K562 (cell line): ENCODE measurements around the gene NCOA3. TPM values are rescaled to one million over a fixed set of nuclear protein-coding genes. Genes with fewer than 3 reads are reported as not detected.
A peak's percentile ranks its signal among the peaks of the same experiment; 100 is the strongest.

Experiments used
- ATAC-seq: fragments of 200-7000 bp; cut with Tn5 transposase; 3 replicates; pipeline ENCODE4 v1.9.1; 2020; ENCODE audit warnings: moderate library complexity
- BruUV-seq: library from RNA; stranded (reverse); fragments of 400-500 nt; replicated peaks from 2 replicates; lab custom pipeline; 2021; lab: Mats Ljungman, UMichigan
- CTCF ChIA-PET: fragments of 300-600 bp; formaldehyde crosslinking; extraction: SDS; loops from one replicate; lab custom pipeline; 2021; ENCODE audit warnings: low intra/inter-chr PET ratio; lab: Yijun Ruan, JAX
- POLR2A ChIA-PET: fragments of 300-600, 350-650 bp; sonication (Branson Sonifier 250); formaldehyde crosslinking; extraction: SDS; loops from one replicate; lab custom pipeline; 2021; ENCODE audit warnings: antibody characterized with exemption, inconsistent platforms; lab: Yijun Ruan, JAX
- DNase-seq, 4 experiments: peaks; one replicate each; pipeline versions ENCODE4 v3.0.0 to v3.0.0-alpha.2; 2011 to 2018; ENCODE audit warnings: low spot score in 3 of 4, mixed read lengths in 3 of 4; ENCODE audit errors: extremely low read depth in 1 of 4
- FAIRE-seq: peaks from 2 replicates; lab custom pipeline; 2011; peaks lifted over from hg19 to GRCh38; lab: Jason Lieb, UNC
- H2AFZ ChIP-seq: 2 replicates; pipeline ENCODE4 v1.6.0; 2011; ENCODE audit warnings: low read depth, low read length, control low read depth, inconsistent platforms
- H3K27ac ChIP-seq: fragments of 200-600 bp; 3 replicates; pipeline ENCODE4 v1.8.0; 2011; ENCODE audit warnings: low read depth, mild to moderate bottlenecking, control low read depth, inconsistent platforms, low read length, moderate library complexity, mixed read lengths; ENCODE audit errors: extremely low read depth
- H3K27me3 ChIP-seq, 2 experiments: fragments of 300-600 bp in 1 of 2; 2 replicates in 1 of 2; 3 replicates in 1 of 2; pipeline versions ENCODE4 v1.6.0 to v1.8.0; 2011; ENCODE audit warnings: inconsistent platforms in 2 of 2, low read length in 2 of 2, mild to moderate bottlenecking in 1 of 2, mixed read lengths in 1 of 2, moderate library complexity in 1 of 2; ENCODE audit not compliant: control insufficient read depth in 2 of 2, insufficient read depth in 2 of 2
- H3K36me3 ChIP-seq: fragments of 300-600 bp; 3 replicates; pipeline ENCODE4 v1.8.0; 2011; ENCODE audit warnings: mild to moderate bottlenecking, low read length, inconsistent platforms; ENCODE audit not compliant: control insufficient read depth, insufficient read depth
- H3K4me1 ChIP-seq, 2 experiments: fragments of 200-600 bp in 1 of 2; replicated peaks in 1 of 2; 2 replicates in 1 of 2; 3 replicates in 1 of 2; pipeline versions ENCODE4 v1.5.1 to v1.8.0; 2011; ENCODE audit warnings: inconsistent platforms in 2 of 2, low read length in 2 of 2, mild to moderate bottlenecking in 1 of 2, mixed read lengths in 1 of 2, moderate library complexity in 1 of 2; ENCODE audit not compliant: control insufficient read depth in 2 of 2, insufficient read depth in 2 of 2
- H3K4me2 ChIP-seq: 2 replicates; pipeline ENCODE4 v1.6.1; 2011; ENCODE audit warnings: low read length, control low read depth, inconsistent platforms, mixed read lengths; ENCODE audit not compliant: insufficient read depth
- H3K4me3 ChIP-seq: fragments of 200-600 bp; sonication (generic), shearing (Covaris generic); 2 replicates; pipeline ENCODE4 v1.5.1; 2016; ENCODE audit warnings: control low read depth, inconsistent platforms
- H3K79me2 ChIP-seq: fragments of 200-600 bp; 3 replicates; pipeline ENCODE4 v1.8.0; 2011; ENCODE audit warnings: low read length, inconsistent platforms; ENCODE audit not compliant: control insufficient read depth, insufficient read depth
- H3K9ac ChIP-seq, 2 experiments: 2 replicates each; pipeline versions ENCODE4 v1.6.0 to v1.6.1; 2011; ENCODE audit warnings: low read depth in 2 of 2, low read length in 2 of 2, control low read depth in 1 of 2, inconsistent platforms in 1 of 2, mild to moderate bottlenecking in 1 of 2, mixed read lengths in 1 of 2; ENCODE audit not compliant: insufficient read depth in 1 of 2
- H3K9me1 ChIP-seq: one replicate; pipeline ENCODE4 v1.6.0; 2011; ENCODE audit warnings: inconsistent platforms, mild to moderate bottlenecking, low read length, moderate library complexity; ENCODE audit not compliant: control insufficient read depth, insufficient read depth
- H3K9me3 ChIP-seq: replicated peaks from 2 replicates; pipeline ENCODE4 v1.5.1; 2011; ENCODE audit warnings: low read depth, low read length, inconsistent platforms; ENCODE audit not compliant: control insufficient read depth, insufficient read depth
- H4K20me1 ChIP-seq: replicated peaks from 2 replicates; pipeline ENCODE4 v1.6.1; 2011; ENCODE audit warnings: low read length, inconsistent platforms, mixed read lengths; ENCODE audit not compliant: control insufficient read depth, insufficient read depth
- ATF1 ChIP-seq, 2 experiments: fragments of 450-650 bp in 1 of 2; IDR thresholded peaks; 2 replicates each; pipeline ENCODE4 v1.6.1; 2016; ENCODE audit warnings: missing compliant biosample characterization in 1 of 2, missing genetic modification characterization in 1 of 2
- ELF4 ChIP-seq: fragments of 450-650 bp; formaldehyde crosslinking; IDR thresholded peaks from 2 replicates; pipeline ENCODE4 v1.4.0; 2022; ENCODE audit warnings: missing genetic modification characterization
- RHOXF2B ChIP-seq: fragments of 250-450 bp; sonication (Bioruptor Pico); conservative IDR thresholded peaks from 2 replicates; pipeline ENCODE4 v1.5.1; 2021
- TAL1 ChIP-seq: fragments of 450-650 bp; IDR thresholded peaks from 2 replicates; pipeline ENCODE4 v1.6.1; 2016; ENCODE audit warnings: mild to moderate bottlenecking
- ZFX ChIP-seq: sonication (generic); formaldehyde crosslinking; IDR thresholded peaks from 2 replicates; pipeline ENCODE4 v1.8.0; 2022; ENCODE audit warnings: mild to moderate bottlenecking, missing genetic modification reagents, moderate library complexity
- ZNF140 ChIP-seq: fragments of 250-450 bp; sonication (Bioruptor Pico); IDR thresholded peaks from 2 replicates; pipeline ENCODE4 v1.8.0; 2021; ENCODE audit warnings: moderate library complexity, mild to moderate bottlenecking, inconsistent platforms
- WGBS: fragments of 100-300 bp; shearing (Covaris generic); methylation state at CpG from one replicate; pipeline ENCODE4 v1.1.6; 2016; ENCODE audit warnings: low coverage, mixed read lengths; ENCODE audit not compliant: insufficient coverage; ENCODE audit errors: missing lambda C conversion rate; 5-methylcytosine and 5-hydroxymethylcytosine counted together
- in situ Hi-C: fragments of 300-500 bp; cut with MboI; formaldehyde crosslinking; loops from 4 replicates; pipeline ENCODE4 v1.15.0; 2018; ENCODE audit warnings: inconsistent platforms, mixed read lengths
- intact Hi-C: fragments of 100-400 bp; cut with micrococcal nuclease; formaldehyde crosslinking; loops from 2 replicates; pipeline ENCODE4 v1.14.2; 2022
- polyA plus RNA-seq, 8 experiments: library from polyadenylated mRNA; depleted of rRNA in 4 of 8; stranded (reverse) in 5 of 8; unstranded in 3 of 8; fragments of >200 nt; fragmentation: Nextera tagmentation in 2 of 8; fragmentation: Illumina TruSeq in 1 of 8; extraction: Ambion mirVana in 2 of 8; extraction: Trizol in 1 of 8; gene quantifications; 2 replicates each; pipeline versions ENCODE4 v1.2.1 to v1.2.3, GENCODE V29; 2011 to 2014; ENCODE audit warnings: inconsistent platforms in 1 of 8, missing spikeins in 1 of 8
- total RNA-seq, 7 experiments: library from RNA; depleted of rRNA in 6 of 7; stranded (reverse); fragments of >200 nt in 6 of 7; fragmentation: Illumina TruSeq in 2 of 7; extraction: Trizol in 2 of 7; gene quantifications; 2 replicates each; pipeline versions ENCODE4 v1.2.1 to v1.2.3, GENCODE V29; 2011 to 2021; ENCODE audit warnings: low replicate concordance in 1 of 7
- TF ChIP-seq, protein P1 (sequence below), 3 experiments: IDR thresholded peaks in 2 of 3; conservative IDR thresholded peaks in 1 of 3; 2 replicates each; pipeline ENCODE4 v1.5.1; 2011 to 2012; ENCODE audit warnings: low read length in 3 of 3, mild to moderate bottlenecking in 3 of 3, control low read depth in 2 of 3, improper control_type of control experiment in 1 of 3, inconsistent platforms in 1 of 3, low read depth in 1 of 3, mixed read lengths in 1 of 3, moderate library complexity in 1 of 3; ENCODE audit not compliant: insufficient read depth in 2 of 3
- TF ChIP-seq, protein P2 (sequence below): fragments of 450-650 bp; conservative IDR thresholded peaks from 2 replicates; pipeline ENCODE4 v1.6.1; 2016; ENCODE audit warnings: missing genetic modification characterization, low read depth, mild to moderate bottlenecking, control low read depth, missing compliant biosample characterization
- TF ChIP-seq, protein P3 (sequence below), 3 experiments: fragments of 200-800 bp in 1 of 3; fragments of 250-450 bp in 1 of 3; fragments of 450-650 bp in 1 of 3; sonication (Bioruptor Pico) in 1 of 3; sonication (Bioruptor generic) in 1 of 3; formaldehyde crosslinking in 1 of 3; IDR thresholded peaks; 2 replicates each; pipeline versions ENCODE4 v1.6.1 to v1.8.0; 2016 to 2022; ENCODE audit warnings: mild to moderate bottlenecking in 2 of 3, missing genetic modification characterization in 2 of 3, missing compliant biosample characterization in 1 of 3, moderate library complexity in 1 of 3
- TF ChIP-seq, protein P4 (sequence below): sonication (generic); formaldehyde crosslinking; IDR thresholded peaks from 2 replicates; pipeline ENCODE4 v1.8.0; 2022; ENCODE audit warnings: mild to moderate bottlenecking, missing genetic modification reagents

NCOA3 gene
- total and polyA plus RNA-seq, 9 of the 15 experiments (the other 6 are each of a cell fraction or from before 2014, with no cell fraction given), result 3.2 to 24.3 (median 14.4) TPM

DNA sequence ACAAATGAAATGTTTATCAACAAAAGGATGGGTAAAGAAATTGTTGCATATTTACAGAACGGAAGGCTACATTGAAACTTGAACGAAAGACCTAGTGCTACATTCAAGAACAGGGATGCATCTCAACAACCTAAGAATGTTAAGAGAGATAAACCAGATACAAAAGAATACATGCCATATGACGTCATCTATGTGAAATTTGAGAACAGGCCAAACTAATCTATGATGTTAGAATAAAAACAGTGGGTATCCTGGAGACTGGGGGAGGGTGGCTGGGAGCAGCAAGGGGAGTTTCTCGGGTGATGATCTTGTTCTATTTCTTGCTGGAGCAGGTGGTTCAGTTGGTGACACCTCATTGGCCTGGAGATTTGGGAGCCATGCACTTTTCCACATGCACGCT lies 202.1 kb downstream of the NCOA3 start (continued):
- TF ChIP-seq TAL1 (no peak), ZNF140 (CRISPR knock-in tag) (no peak), ATF1 (CRISPR knock-in tag; IDR thresholded peaks at IDR 0.05) (no peak), ATF1 (tag; IDR thresholded peaks at IDR 0.05) (peak; percentile 68)

DNA sequence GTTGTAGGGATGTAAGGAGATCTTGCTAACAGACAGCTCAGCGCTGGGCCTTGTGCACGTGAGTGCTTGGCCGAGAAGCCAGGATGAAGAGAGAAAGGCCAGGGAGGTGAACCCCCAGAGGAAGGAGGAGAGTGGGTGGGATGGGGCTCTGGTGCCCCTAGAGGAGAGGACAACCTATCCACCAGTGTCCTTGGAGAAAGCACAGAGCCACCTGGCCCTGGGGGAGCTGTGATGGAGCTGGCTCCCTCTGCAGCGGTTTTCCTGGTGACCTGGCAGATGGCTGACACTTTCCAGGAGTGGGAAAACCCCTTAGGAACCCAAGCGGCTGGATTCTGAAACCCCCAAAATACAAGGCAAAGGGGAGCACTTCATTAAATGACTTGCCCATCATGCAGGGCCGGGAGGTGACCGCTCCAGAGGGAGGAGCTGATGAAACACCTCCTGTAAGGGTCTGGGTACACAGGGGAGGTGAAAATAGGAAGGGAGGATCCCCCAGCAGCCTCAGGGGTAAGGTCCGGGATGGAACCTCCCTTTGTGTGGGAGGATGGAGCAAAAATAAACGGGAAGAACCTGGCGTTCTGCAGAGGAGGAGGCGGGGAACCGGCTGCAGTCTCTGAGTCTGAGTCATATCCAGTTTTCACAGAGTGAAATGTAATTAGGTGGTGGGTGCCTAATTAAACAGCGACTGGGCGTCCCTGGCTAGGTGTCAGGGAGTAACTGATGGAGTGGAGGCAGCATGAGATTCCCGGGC lies 203.2 kb downstream of the NCOA3 start:
- WGBS, result 0% methylated on average over 15 of the region's 15 CpGs
- Histone ChIP-seq H3K79me2 (no peaks in the 10 kb centered on the region), H3K9me1 (no peaks in the 10 kb centered on the region), H3K4me1 (no peaks in the 10 kb centered on the region; a peak in 1 of 5 replicates), H3K9me3 (no peaks in the 10 kb centered on the region), H3K27ac (no peak overlapping the region), H3K27me3 (peaks cover 31 to 74% of the 10 kb centered on the region in 2 experiments), H2AFZ (no peak overlapping the region), H4K20me1 (peaks cover 6% of the 10 kb centered on the region; the same call in 1 of the 2 replicates), H3K4me2 (no peak overlapping the region), H3K4me3 (no peak overlapping the region), H3K9ac (no peak overlapping the region), H3K36me3 (no peaks in the 10 kb centered on the region)
- DNase-seq (no peak), FAIRE-seq (no peak), ATAC-seq (peak; percentile 63; the same call in 2 of the 3 replicates)
- intact Hi-C loops (no loop called here), in situ Hi-C loops (no loop called here)
- ChIA-PET CTCF (no interaction called here), POLR2A (interaction anchor here (0.5 to 1.2 kb wide), 3 partner anchors 12 to 1931 kb away, joined by 3 to 8 read pairs (median 3); no protein-coding TSS in a partner anchor)
- BruUV-seq, result no TSS peak
- TF ChIP-seq, protein P1, sequence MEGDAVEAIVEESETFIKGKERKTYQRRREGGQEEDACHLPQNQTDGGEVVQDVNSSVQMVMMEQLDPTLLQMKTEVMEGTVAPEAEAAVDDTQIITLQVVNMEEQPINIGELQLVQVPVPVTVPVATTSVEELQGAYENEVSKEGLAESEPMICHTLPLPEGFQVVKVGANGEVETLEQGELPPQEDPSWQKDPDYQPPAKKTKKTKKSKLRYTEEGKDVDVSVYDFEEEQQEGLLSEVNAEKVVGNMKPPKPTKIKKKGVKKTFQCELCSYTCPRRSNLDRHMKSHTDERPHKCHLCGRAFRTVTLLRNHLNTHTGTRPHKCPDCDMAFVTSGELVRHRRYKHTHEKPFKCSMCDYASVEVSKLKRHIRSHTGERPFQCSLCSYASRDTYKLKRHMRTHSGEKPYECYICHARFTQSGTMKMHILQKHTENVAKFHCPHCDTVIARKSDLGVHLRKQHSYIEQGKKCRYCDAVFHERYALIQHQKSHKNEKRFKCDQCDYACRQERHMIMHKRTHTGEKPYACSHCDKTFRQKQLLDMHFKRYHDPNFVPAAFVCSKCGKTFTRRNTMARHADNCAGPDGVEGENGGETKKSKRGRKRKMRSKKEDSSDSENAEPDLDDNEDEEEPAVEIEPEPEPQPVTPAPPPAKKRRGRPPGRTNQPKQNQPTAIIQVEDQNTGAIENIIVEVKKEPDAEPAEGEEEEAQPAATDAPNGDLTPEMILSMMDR (IDR thresholded peaks at IDR 0.05 in 2 of 3, conservative IDR thresholded peaks at IDR 0.05 in 1 of 3; ENCODE audit: insufficient read depth in 2 of 3, low read depth in 1 of 3, low read length in 3 of 3), result peak in 2 of 3 experiments; percentile 24 to 37; a peak in 2 of 6 replicates
- TF ChIP-seq, protein P2, sequence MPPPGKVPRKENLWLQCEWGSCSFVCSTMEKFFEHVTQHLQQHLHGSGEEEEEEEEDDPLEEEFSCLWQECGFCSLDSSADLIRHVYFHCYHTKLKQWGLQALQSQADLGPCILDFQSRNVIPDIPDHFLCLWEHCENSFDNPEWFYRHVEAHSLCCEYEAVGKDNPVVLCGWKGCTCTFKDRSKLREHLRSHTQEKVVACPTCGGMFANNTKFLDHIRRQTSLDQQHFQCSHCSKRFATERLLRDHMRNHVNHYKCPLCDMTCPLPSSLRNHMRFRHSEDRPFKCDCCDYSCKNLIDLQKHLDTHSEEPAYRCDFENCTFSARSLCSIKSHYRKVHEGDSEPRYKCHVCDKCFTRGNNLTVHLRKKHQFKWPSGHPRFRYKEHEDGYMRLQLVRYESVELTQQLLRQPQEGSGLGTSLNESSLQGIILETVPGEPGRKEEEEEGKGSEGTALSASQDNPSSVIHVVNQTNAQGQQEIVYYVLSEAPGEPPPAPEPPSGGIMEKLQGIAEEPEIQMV (tag), result no peak
- no peak for TF ChIP-seq ZFX (CRISPR knock-in tag)
- TF ChIP-seq RHOXF2B (CRISPR knock-in tag), result no peak
- TF ChIP-seq, protein P3, sequence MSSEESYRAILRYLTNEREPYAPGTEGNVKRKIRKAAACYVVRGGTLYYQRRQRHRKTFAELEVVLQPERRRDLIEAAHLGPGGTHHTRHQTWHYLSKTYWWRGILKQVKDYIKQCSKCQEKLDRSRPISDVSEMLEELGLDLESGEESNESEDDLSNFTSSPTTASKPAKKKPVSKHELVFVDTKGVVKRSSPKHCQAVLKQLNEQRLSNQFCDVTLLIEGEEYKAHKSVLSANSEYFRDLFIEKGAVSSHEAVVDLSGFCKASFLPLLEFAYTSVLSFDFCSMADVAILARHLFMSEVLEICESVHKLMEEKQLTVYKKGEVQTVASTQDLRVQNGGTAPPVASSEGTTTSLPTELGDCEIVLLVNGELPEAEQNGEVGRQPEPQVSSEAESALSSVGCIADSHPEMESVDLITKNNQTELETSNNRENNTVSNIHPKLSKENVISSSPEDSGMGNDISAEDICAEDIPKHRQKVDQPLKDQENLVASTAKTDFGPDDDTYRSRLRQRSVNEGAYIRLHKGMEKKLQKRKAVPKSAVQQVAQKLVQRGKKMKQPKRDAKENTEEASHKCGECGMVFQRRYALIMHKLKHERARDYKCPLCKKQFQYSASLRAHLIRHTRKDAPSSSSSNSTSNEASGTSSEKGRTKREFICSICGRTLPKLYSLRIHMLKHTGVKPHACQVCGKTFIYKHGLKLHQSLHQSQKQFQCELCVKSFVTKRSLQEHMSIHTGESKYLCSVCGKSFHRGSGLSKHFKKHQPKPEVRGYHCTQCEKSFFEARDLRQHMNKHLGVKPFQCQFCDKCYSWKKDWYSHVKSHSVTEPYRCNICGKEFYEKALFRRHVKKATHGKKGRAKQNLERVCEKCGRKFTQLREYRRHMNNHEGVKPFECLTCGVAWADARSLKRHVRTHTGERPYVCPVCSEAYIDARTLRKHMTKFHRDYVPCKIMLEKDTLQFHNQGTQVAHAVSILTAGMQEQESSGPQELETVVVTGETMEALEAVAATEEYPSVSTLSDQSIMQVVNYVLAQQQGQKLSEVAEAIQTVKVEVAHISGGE (CRISPR knock-in tag; IDR thresholded peaks at IDR 0.05), result peak in 1 of 3 experiments; percentile 57; a peak in 2 of 6 replicates
- TF ChIP-seq ELF4 (CRISPR knock-in tag), result no peak
- TF ChIP-seq, protein P4, sequence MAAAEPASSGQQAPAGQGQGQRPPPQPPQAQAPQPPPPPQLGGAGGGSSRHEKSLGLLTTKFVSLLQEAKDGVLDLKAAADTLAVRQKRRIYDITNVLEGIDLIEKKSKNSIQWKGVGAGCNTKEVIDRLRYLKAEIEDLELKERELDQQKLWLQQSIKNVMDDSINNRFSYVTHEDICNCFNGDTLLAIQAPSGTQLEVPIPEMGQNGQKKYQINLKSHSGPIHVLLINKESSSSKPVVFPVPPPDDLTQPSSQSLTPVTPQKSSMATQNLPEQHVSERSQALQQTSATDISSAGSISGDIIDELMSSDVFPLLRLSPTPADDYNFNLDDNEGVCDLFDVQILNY, result no peak
